Neural crest cell (in vitro differentiated cells): ENCODE data around the gene AGBL2. TPM values are rescaled to one million over a fixed set of nuclear protein-coding genes. Genes with fewer than 3 reads are reported as not detected.

ENCODE experiments used
- DNase-seq: peaks from one replicate; pipeline ENCODE4 v3.0.0; 2021; ENCODE audit warnings: low read depth, mixed read lengths, low spot score
- H3K27ac Mint-ChIP-seq: one replicate; pipeline ENCODE4 v1.8.0; 2021; ENCODE audit warnings: mild to moderate bottlenecking, mixed read lengths; ENCODE audit not compliant: unreplicated experiment
- H3K27me3 Mint-ChIP-seq: 2 replicates; pipeline ENCODE4 v1.8.0; 2021; ENCODE audit warnings: low read depth, mild to moderate bottlenecking, mixed read lengths
- H3K36me3 Mint-ChIP-seq: 2 replicates; pipeline ENCODE4 v1.8.0; 2021; ENCODE audit warnings: low read depth, mild to moderate bottlenecking, mixed read lengths
- H3K4me1 Mint-ChIP-seq: 2 replicates; pipeline ENCODE4 v1.8.0; 2021; ENCODE audit warnings: mixed read lengths
- H3K4me3 Mint-ChIP-seq: one replicate; pipeline ENCODE4 v1.8.0; 2021; ENCODE audit warnings: mild to moderate bottlenecking, mixed read lengths
- H3K9me3 Mint-ChIP-seq: 2 replicates; pipeline ENCODE4 v1.8.0; 2021; ENCODE audit warnings: mixed read lengths
- total RNA-seq: library from RNA; stranded (reverse); gene quantifications from 2 replicates; pipeline ENCODE4 v1.2.1, GENCODE V29; 2021
- TF ChIP-seq, protein P1 (sequence below): fragments of 200-600 bp; sonication (generic); conservative IDR thresholded peaks from 2 replicates; pipeline ENCODE4 v1.5.0; 2021; ENCODE audit warnings: antibody characterized with exemption, mild to moderate bottlenecking

AGBL2 gene
- total RNA-seq, 1 donor from 2014 or later, result 2.1 TPM

DNA sequence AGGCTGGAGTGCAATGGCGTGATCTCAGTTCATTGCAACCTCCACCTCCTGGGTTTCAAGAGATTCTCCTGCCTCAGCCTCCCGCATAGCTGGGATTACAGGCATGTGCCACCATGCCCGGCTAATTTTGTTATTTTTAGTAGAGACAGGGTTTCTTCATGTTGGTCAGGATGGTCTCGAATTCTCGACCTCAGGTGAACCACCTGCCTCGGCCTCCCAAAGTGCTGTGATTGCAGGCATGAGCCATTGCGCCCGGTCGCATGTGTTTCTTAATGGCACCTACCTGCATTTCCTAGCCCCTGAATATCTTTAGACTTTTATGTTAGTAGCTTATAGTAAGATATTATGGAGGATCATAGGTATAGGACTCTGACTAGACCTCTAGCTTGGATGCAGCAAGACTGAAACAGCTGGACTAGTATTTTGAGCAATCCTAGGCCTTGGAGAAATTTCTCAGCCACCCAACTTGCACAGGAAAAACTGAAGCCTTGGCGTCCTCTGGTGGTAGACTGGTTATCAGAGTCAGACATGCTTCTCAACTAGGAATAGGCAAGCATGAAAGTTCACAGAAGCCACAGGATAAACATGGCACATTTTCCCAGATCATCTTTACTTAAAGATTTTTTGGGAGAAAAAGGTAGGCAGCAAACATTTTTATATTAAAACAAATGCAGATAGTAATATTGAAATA lies 98.3 kb downstream of the AGBL2 start:
- no peak overlapping the region for H3K4me3 Mint-ChIP-seq
- peaks cover 8% of the 10 kb centered on the region for H3K4me1 Mint-ChIP-seq
- H3K27ac Mint-ChIP-seq, result no peak overlapping the region

DNA sequence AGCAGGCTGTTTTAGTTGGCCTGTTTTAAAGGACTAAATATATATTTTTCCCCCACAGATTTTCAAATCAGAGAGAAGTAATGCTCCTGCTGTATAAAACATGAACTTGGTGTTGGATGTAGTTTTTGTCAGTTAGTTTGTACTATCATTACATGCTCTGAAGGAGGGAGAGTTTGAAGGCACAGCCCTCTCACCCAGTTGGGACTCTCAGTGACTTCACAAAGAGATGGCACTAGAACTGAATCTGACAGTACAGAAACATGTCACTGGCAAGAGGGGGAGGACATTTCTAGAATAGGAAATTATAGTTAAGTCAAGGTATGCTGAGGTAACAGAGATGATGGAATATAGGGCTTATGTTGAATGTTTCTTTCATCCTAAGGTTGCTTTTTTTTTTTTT lies 99.9 kb downstream of the AGBL2 start:
- Mint-ChIP-seq H3K36me3 (peaks cover 4% of the 10 kb centered on the region), H3K4me1 (no peaks in the 10 kb centered on the region), H3K9me3 (no peaks in the 10 kb centered on the region), H3K27ac (no peak overlapping the region), H3K4me3 (no peak overlapping the region), H3K27me3 (no peaks in the 10 kb centered on the region)
- TF ChIP-seq, protein P1, sequence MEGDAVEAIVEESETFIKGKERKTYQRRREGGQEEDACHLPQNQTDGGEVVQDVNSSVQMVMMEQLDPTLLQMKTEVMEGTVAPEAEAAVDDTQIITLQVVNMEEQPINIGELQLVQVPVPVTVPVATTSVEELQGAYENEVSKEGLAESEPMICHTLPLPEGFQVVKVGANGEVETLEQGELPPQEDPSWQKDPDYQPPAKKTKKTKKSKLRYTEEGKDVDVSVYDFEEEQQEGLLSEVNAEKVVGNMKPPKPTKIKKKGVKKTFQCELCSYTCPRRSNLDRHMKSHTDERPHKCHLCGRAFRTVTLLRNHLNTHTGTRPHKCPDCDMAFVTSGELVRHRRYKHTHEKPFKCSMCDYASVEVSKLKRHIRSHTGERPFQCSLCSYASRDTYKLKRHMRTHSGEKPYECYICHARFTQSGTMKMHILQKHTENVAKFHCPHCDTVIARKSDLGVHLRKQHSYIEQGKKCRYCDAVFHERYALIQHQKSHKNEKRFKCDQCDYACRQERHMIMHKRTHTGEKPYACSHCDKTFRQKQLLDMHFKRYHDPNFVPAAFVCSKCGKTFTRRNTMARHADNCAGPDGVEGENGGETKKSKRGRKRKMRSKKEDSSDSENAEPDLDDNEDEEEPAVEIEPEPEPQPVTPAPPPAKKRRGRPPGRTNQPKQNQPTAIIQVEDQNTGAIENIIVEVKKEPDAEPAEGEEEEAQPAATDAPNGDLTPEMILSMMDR, result no peak
- no peak for DNase-seq

More for the DNA sequence above, 98.3 kb downstream of the AGBL2 start:
- TF ChIP-seq, protein P1, result peak; percentile 63
- H3K27me3 Mint-ChIP-seq, result no peaks in the 10 kb centered on the region
- no peaks in the 10 kb centered on the region for H3K9me3 Mint-ChIP-seq
- H3K36me3 Mint-ChIP-seq, result peaks cover 4% of the 10 kb centered on the region
- DNase-seq, result peak; percentile 39

DNA sequence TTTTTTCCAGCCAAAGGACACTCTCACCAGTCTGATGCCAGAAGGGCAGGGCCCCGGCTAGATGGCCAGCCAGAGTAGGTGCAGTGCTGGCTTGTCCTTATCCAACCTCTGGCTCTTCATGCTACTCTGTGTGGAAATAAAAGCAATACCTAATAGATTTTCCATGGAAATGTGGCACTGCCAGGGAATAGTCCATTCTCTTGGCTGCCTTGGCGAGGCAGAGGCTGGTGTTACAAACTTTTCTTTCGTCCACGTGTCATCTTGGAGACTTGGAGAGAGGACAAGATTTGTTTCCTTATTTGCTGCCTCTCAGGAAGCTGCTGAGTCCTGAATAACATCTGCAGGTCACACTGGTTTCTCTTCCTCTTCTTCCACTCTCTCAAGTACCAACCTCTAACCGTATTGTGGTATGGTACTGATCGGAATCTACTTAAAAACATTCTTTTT lies 103.8 kb downstream of the AGBL2 start:
- H3K27ac Mint-ChIP-seq, result no peak overlapping the region
- no peaks in the 10 kb centered on the region for H3K9me3 Mint-ChIP-seq
- peaks cover 5% of the 10 kb centered on the region for H3K4me1 Mint-ChIP-seq
- H3K4me3 Mint-ChIP-seq, result no peak overlapping the region
- TF ChIP-seq, protein P1, result no peak
- peaks cover 4% of the 10 kb centered on the region for H3K36me3 Mint-ChIP-seq
- no peak for DNase-seq
- no peaks in the 10 kb centered on the region for H3K27me3 Mint-ChIP-seq

DNA sequence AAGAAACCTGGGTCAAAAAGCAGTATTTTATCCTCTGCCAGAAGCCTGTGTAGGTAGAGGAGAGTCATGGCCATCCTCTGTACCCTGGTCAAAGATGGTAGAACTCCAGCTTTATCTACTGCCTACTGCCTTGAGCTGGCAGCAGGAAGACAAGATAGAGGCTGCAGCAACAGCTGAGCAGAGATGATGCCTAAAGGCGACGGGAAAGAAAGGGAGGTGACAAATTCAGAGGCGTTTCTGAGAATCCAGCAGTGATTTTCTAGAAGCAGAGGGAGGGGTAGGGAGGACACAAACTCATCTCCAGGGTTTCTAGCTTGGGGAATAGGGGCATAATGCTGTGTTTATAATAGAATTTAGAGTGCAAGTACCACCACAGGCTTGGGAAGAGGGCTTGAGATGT lies 105.5 kb downstream of the AGBL2 start:
- Mint-ChIP-seq H3K27me3 (no peaks in the 10 kb centered on the region), H3K36me3 (peaks cover 4% of the 10 kb centered on the region), H3K27ac (peak overlapping the region; percentile 5), H3K9me3 (no peaks in the 10 kb centered on the region), H3K4me1 (peaks cover 5% of the 10 kb centered on the region), H3K4me3 (no peak overlapping the region)
- DNase-seq, result no peak
- TF ChIP-seq, protein P1, result no peak

Other genes starting within 250 kb of the AGBL2 start
- 176 and 180 TPM in 2 replicates for gene CELF1, start 162.2 kb downstream of the AGBL2 start, total RNA-seq
- 41.8 and 47.0 TPM in 2 replicates for gene PTPMT1, start 149.8 kb downstream of the AGBL2 start, total RNA-seq
- 15.4 and 16.6 TPM in 2 replicates for gene KBTBD4, start 136.4 kb downstream of the AGBL2 start, total RNA-seq
- 172 and 178 TPM in 2 replicates for gene NDUFS3, start 136.3 kb downstream of the AGBL2 start, total RNA-seq
- gene FAM180B, start 128.7 kb downstream of the AGBL2 start, total RNA-seq, result 0.35 and 0.50 TPM in 2 replicates
- 18.9 and 21.4 TPM in 2 replicates for gene C1QTNF4, start 121.0 kb downstream of the AGBL2 start, total RNA-seq
- 157 and 160 TPM in 2 replicates for gene MTCH2, start 72.8 kb downstream of the AGBL2 start, total RNA-seq
- 110 and 116 TPM in 2 replicates for gene FNBP4, start 52.0 kb upstream of the AGBL2 start, total RNA-seq
- 92.9 and 97.7 TPM in 2 replicates for gene NUP160, start 133.0 kb upstream of the AGBL2 start, total RNA-seq